Esophagus squamous epithelium (tissue), 5 donors: ENCODE data around the gene THAP11. TPM values are rescaled to one million over a fixed set of nuclear protein-coding genes. Genes with fewer than 3 reads are reported as not detected.

Source experiments
- DNase-seq: peaks from one replicate; lab custom pipeline; 2025; lab: John Stamatoyannopoulos, UW
- H3K27ac ChIP-seq, 4 donors: fragments of 200-600 bp; sonication (generic); one replicate each; pipeline ENCODE4 v1.5.1; 2016 to 2019; ENCODE audit warnings: mild to moderate bottlenecking in 1 of 4
- H3K27me3 ChIP-seq, 4 donors: fragments of 200-600 bp; sonication (generic); 1 replicate in 3 of 4; 2 replicates in 1 of 4; pipeline versions ENCODE4 v1.5.1 to v1.6.0; 2017 to 2021; ENCODE audit warnings: antibody characterized with exemption in 1 of 4
- H3K36me3 ChIP-seq, 3 donors: fragments of 200-600 bp; sonication (generic); one replicate each; pipeline ENCODE4 v1.5.1; 2016 to 2019
- H3K4me1 ChIP-seq, 3 donors: fragments of 200-600 bp; sonication (generic); one replicate each; pipeline ENCODE4 v1.5.1; 2017 to 2019
- H3K4me3 ChIP-seq, 4 donors: fragments of 200-600 bp; sonication (generic); 1 replicate in 3 of 4; 2 replicates in 1 of 4; pipeline ENCODE4 v1.5.1; 2016 to 2019; ENCODE audit warnings: mild to moderate bottlenecking in 2 of 4, moderate library complexity in 1 of 4
- H3K9me3 ChIP-seq, 3 donors: fragments of 200-600 bp; sonication (generic); one replicate each; pipeline ENCODE4 v1.5.1; 2016 to 2019
- CTCF ChIP-seq, 6 experiments: fragments of 450-650 bp in 4 of 6; fragments of 200-600 bp in 2 of 6; sonication (generic) in 2 of 6; IDR thresholded peaks; one replicate each; pipeline ENCODE4 v1.5.1; 2016 to 2019; ENCODE audit warnings: antibody characterized with exemption in 6 of 6, mild to moderate bottlenecking in 4 of 6, moderate library complexity in 4 of 6
- POLR2A ChIP-seq, 4 donors: fragments of 450-650 bp; IDR thresholded peaks; one replicate each; pipeline ENCODE4 v1.6.1; 2017; ENCODE audit warnings: antibody characterized with exemption in 4 of 4, mild to moderate bottlenecking in 4 of 4, moderate library complexity in 3 of 4
- WGBS, 2 donors: methylation state at CpG; one replicate each; pipeline ENCODE4 v1.1.5; 2018; 5-methylcytosine and 5-hydroxymethylcytosine counted together
- intact Hi-C: fragments of 100-400 bp; cut with DNase I; formaldehyde crosslinking; loops from one replicate; pipeline ENCODE4 v1.15.0; 2022
- total RNA-seq, 4 donors: library from RNA; depleted of rRNA; stranded (reverse); fragments of >200 nt; gene quantifications; one replicate each; pipeline ENCODE4 v1.1.0, GENCODE V29; 2016
- donor health status: DM: yes; HTN: yes; CAD: no.

Gene THAP11
- total RNA-seq, 4 donors from 2014 or later, result 35.8 to 48.8 (median 42.1) TPM

- peaks cover 6 to 65% (median 38%) of the 10 kb centered on the region in 3 donors for H3K36me3 ChIP-seq
These were observed 30.7 kb downstream of the THAP11 start, which contains the start of gene EDC4 for GRCh38 chr16:67872631-67873434. Gene EDC4 (plus strand): TSS chr16:67873052. CDS start chr16:67873262, 210 bp downstream.

GRCh38 chr16:67873435-67874370 lies 31.6 kb downstream of the THAP11 start:
- H3K36me3 ChIP-seq, result peaks cover 14 to 65% (median 39%) of the 10 kb centered on the region in 3 donors
- 13 to 16% methylated on average over 11 to 18 of the region's 23 CpGs for WGBS, 2 donors
- H3K27me3 ChIP-seq, result no peaks in the 10 kb centered on the region
- H3K27ac ChIP-seq, result peak overlapping the region; percentile 86 to 92 (median 86)
- peak overlapping the region; percentile 77 to 97 (median 90) for H3K4me3 ChIP-seq
- H3K4me1 ChIP-seq, result peaks cover 20 to 45% (median 22%) of the 10 kb centered on the region in 3 donors
- no peak for DNase-seq
- no peaks in the 10 kb centered on the region for H3K9me3 ChIP-seq
- TF ChIP-seq POLR2A (IDR thresholded peaks at IDR 0.05) (no peak), CTCF (IDR thresholded peaks at IDR 0.05) (no peak)
- intact Hi-C loops, result no loop called here

More at GRCh38 chr16:67872631-67873434, 30.7 kb downstream of the THAP11 start, which contains the start of gene EDC4:
- Histone ChIP-seq H3K27me3 (no peaks in the 10 kb centered on the region), H3K9me3 (no peaks in the 10 kb centered on the region), H3K27ac (peak within 1 kb of the TSS; percentile 86 to 92 (median 86)), H3K4me1 (peaks cover 20 to 45% (median 22%) of the 10 kb centered on the region in 3 donors), H3K4me3 (peak within 1 kb of the TSS; percentile 77 to 97 (median 90))
- TF ChIP-seq CTCF (IDR thresholded peaks at IDR 0.05) (peak in 1 of 6 experiments; percentile 17), POLR2A (IDR thresholded peaks at IDR 0.05) (peak in 2 of 4 donors; percentile 47 to 61)
- peak; percentile 16 for DNase-seq
- intact Hi-C loops, result no loop called here
- WGBS, 2 donors, result 0 to 8% methylated on average over 2 to 17 of the region's 72 CpGs

GRCh38 chr16:67874372-67874771 lies 32.3 kb downstream of the THAP11 start:
- TF ChIP-seq POLR2A (IDR thresholded peaks at IDR 0.05), result no peak
- TF ChIP-seq CTCF (IDR thresholded peaks at IDR 0.05), result no peak
- peak overlapping the region in 3 of 4 donors; percentile 86 to 92 (median 87) for H3K27ac ChIP-seq
- peak overlapping the region in 3 of 4 donors; percentile 77 to 97 (median 90) for H3K4me3 ChIP-seq
- H3K9me3 ChIP-seq, result no peaks in the 10 kb centered on the region
- H3K27me3 ChIP-seq, result no peaks in the 10 kb centered on the region
- peaks cover 21 to 65% (median 43%) of the 10 kb centered on the region in 3 donors for H3K36me3 ChIP-seq
- WGBS, 2 donors, result 37 to 70% methylated on average over 2 to 3 of the region's 3 CpGs
- peaks cover 20 to 45% (median 22%) of the 10 kb centered on the region in 3 donors for H3K4me1 ChIP-seq
- intact Hi-C loops, result no loop called here
- no peak for DNase-seq

GRCh38 chr16:67877064-67877463 lies 34.9 kb downstream of the THAP11 start:
- intact Hi-C loops, result no loop called here
- 92 to 94% methylated on average over 5 to 9 of the region's 11 CpGs for WGBS, 2 donors
- Histone ChIP-seq H3K4me1 (peaks cover 20 to 35% (median 22%) of the 10 kb centered on the region in 3 donors), H3K9me3 (no peaks in the 10 kb centered on the region), H3K27me3 (no peaks in the 10 kb centered on the region), H3K4me3 (no peak overlapping the region), H3K36me3 (peaks cover 47 to 65% (median 58%) of the 10 kb centered on the region in 3 donors), H3K27ac (no peak overlapping the region)
- no peak for DNase-seq
- TF ChIP-seq POLR2A (IDR thresholded peaks at IDR 0.05), result no peak
- no peak for TF ChIP-seq CTCF (IDR thresholded peaks at IDR 0.05)
